Breast epithelium (tissue), 3 donors: ENCODE measurements around the gene RDH13.

Source experiments
- POLR2AphosphoS5 ChIP-seq, 3 donors: sonication (generic); formaldehyde crosslinking; IDR thresholded peaks; one replicate each; pipeline ENCODE4 v1.6.1; 2017; ENCODE audit warnings: antibody characterized with exemption in 3 of 3
- TF ChIP-seq, protein P1 (sequence below), 3 donors: fragments of 450-650 bp; IDR thresholded peaks; one replicate each; pipeline ENCODE4 v1.5.1; 2016 to 2017; ENCODE audit warnings: antibody characterized with exemption in 3 of 3, mild to moderate bottlenecking in 3 of 3, moderate library complexity in 3 of 3

DNA sequence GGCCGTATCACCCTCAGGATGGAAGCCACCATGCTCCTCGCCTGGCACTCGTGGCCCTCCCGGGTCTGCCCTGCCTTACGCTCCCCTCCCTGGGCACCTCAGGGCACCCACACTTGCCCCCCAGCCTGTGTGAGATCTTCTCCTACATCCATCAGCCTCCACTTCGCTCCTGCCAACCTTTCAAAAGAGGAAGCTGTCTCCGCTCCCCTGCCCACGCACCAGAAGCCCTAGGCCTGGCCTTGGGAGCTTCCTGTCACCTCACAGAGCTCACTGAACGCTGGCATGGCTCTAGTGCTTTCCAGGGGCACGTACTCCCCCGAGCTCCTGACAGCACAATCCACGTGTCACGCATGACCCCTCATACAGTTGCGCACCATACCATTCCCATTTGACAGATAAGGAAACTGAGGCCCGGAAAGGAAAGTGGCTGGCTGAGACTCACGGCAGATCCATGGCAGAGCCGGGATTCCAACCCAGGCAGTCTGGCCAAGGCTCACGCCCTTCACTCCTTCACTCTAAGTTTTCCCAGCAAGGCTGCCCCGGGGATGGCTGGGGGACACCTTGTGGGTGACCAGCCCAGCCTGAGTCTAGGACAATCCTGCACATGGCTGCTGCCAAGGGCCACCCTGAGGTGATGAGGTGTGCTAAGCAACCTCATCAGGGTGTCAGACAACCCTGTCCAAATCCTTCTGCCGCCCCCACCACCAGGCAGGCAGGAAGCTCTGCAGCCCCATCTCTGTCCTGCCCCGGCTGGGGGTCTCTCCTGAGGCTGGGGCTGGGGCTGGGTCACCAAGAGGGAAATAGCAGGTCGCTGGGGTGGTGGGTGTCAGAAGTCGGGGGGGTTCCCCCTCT lies 35.1 kb upstream of the RDH13 start:
- no peak for TF ChIP-seq POLR2AphosphoS5 (IDR thresholded peaks at IDR 0.05)
- TF ChIP-seq, protein P1, sequence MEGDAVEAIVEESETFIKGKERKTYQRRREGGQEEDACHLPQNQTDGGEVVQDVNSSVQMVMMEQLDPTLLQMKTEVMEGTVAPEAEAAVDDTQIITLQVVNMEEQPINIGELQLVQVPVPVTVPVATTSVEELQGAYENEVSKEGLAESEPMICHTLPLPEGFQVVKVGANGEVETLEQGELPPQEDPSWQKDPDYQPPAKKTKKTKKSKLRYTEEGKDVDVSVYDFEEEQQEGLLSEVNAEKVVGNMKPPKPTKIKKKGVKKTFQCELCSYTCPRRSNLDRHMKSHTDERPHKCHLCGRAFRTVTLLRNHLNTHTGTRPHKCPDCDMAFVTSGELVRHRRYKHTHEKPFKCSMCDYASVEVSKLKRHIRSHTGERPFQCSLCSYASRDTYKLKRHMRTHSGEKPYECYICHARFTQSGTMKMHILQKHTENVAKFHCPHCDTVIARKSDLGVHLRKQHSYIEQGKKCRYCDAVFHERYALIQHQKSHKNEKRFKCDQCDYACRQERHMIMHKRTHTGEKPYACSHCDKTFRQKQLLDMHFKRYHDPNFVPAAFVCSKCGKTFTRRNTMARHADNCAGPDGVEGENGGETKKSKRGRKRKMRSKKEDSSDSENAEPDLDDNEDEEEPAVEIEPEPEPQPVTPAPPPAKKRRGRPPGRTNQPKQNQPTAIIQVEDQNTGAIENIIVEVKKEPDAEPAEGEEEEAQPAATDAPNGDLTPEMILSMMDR (IDR thresholded peaks at IDR 0.05) = no peak
